GM19372 (cell line): Measurements from ENCODE around the gene SCAF4.

Experiments
- ATAC-seq: cut with Tn5 transposase; IDR thresholded peaks from one replicate; pipeline ENCODE4 v1.9.1; 2021; ENCODE audit warnings: mild to moderate bottlenecking, low read depth, moderate library complexity; ENCODE audit not compliant: unreplicated experiment

Gene SCAF4

DNA sequence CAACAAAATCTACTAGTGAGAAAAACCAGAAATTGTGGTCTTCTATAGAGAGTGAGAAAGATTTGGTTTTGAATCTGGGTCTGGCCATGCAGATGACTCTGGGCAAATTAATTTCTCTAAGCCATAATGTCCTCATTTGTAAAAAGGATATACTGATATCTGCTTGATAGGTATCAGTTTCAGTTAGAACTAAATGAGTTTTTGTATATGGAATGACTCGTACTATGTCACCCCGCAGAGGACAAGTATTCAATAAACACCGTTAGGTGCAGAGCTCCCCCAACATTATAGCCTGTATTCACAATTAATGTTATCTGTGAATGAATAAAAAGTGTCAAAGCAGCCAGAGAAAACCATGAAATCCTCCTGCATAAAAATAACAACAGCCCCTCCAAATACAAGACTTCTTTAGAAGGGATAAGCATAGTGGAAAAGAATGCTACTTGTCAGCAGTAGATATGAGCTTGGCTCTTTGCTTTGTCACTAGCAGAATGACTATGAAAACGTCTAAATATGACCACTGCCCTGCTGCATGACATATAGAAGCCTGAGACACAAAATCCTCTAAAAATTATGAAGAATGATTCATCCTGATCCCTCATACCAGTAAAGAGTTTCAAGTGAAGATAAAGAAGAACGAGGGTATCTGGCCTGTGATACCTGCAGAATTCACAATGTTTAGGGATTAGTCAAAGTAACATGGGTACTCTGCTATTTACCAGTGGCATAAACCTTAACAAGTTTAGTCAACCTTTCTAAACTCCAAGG lies 17.8 kb downstream of the SCAF4 start:
- ATAC-seq: no peak

DNA sequence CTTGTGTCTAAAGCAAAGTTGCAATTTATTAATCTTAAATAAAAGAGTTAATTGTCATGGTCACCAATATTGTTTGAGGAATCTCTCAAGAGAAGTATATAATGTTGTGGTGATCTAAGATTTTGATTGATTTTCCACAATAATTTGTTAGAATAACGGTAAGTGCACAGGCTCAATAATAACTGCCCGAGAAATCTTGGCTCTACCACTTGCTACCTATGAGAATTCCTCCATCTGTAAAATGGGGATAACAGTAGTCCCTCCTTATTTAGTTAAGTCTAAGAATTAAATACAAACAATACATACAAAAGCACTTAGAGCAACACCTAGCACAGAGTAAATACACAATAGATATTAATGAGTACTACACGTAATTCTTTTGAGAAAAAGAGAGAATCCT lies 18.8 kb downstream of the SCAF4 start:
- no peak for ATAC-seq

- ATAC-seq: no peak
Measured at GRCh38 chr21:31711745-31712285, 20.1 kb downstream of the SCAF4 start.

DNA sequence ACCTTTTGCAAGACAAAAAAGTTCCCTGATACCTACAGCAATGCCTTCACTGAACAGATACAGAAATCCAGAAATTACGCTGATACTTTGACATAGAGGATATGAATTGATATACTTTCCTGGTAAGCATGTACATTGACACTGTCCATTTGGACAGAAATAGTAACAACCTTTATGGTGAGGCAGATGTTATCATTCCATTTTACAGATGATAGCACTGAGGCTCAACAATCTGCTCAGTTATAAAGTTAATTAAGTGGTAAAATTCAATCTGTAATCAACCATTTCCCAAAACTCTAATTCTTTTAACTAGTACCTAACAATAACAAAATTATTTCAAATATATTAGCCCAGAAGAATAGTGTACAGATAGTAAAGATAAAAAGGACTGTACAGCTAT lies 20.6 kb downstream of the SCAF4 start:
- ATAC-seq: no peak

DNA sequence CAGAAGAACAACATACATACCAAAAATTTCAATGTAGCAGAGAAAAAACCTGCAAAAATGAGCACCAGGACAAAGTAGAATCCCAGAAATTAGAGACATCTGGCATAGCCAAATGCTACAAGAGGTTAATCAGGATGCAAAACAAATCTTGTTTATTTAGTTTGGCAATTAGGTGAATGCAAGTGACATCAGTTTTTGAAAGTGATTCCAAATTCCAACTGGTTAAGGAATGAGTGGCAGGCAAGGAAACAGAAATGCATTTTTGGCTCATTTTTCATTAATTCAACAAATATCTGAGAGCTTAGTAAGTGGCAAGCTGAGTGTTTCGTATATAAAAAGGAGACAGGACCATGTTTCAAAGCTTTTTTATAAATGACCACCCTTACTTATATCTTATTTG lies 21.3 kb downstream of the SCAF4 start:
- ATAC-seq: no peak

- no peak for ATAC-seq
Measured at GRCh38 chr21:31708541-31708940, 23.4 kb downstream of the SCAF4 start.

DNA sequence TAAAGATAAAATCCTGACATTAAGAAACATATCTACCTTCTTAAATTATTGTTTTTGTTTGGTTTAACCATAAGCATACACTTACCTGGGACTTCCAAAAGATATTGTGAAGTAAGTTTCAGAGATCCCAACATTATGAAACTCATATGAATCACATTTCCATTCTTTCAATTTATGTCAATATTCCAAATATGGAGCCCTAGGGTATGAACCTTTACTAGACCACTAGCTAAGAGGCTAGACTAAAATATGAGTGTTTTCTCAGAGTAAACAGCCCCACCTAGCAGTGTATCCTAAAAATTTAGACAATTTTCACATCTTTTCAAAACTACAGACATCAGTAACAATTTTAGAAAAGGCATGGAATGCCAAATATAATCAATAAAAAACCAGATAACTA lies 24.4 kb downstream of the SCAF4 start:
- no peak for ATAC-seq

DNA sequence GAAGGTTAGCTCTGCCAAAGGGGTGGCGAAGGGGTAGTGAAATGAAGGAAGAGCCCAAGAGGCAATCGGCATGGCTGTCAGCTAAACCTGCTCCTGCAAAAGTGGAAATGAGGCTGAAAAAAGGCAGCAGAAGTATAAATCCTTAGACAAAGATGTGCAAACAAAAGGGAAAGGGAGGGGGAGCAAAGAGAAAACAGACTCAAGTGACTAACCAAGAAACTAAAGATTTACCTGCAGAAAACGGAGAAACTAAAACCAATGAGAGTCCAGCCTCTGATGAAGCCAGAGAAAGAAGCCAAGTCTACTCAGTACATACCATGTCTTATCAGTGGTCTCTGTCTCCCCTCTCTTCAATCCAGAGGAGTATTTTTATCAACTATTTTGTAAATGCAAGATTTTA lies 25.4 kb downstream of the SCAF4 start:
- no peak for ATAC-seq

DNA sequence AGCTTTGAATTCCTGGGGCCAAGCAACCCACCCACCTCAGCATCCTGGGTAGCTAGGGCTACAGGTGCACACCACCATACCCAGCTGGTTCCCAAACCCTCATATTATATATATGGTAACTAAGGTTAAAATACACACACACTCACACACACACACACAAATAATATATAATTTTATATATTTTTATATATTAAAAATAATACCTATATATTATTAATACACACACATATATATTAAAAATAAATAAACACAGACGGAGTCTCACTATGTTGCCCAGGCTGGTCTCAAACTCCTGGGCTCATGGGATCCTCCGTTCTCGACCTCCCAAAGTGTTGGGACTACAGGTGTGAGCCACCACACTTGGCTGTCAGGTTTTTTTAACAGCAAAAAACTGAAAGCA lies 31.9 kb downstream of the SCAF4 start:
- ATAC-seq: no peak

DNA sequence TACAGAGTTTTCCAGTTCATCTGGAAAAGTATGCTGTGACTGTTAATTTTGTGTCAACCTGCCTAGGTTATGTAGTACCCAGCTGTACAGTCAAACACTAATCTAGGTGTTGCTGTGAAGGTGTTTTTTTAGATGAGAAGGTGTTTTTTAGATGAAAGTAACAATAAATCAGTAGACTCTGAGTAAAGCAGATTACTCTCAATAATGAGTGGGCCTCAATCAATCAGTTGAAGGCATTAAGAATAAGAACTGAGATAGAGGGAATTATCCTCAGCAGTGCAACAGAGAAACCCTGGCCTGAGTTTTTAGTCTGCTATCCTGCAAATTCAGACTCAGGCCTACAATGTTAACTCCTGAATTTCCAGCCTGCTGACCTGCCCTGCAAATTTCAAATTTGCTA lies 33.5 kb downstream of the SCAF4 start:
- ATAC-seq: no peak

- no peak for ATAC-seq
Measured at GRCh38 chr21:31696424-31696823, 35.5 kb downstream of the SCAF4 start.

GRCh38 chr21:31693222-31693621 lies 38.7 kb downstream of the SCAF4 start:
- no peak for ATAC-seq

DNA sequence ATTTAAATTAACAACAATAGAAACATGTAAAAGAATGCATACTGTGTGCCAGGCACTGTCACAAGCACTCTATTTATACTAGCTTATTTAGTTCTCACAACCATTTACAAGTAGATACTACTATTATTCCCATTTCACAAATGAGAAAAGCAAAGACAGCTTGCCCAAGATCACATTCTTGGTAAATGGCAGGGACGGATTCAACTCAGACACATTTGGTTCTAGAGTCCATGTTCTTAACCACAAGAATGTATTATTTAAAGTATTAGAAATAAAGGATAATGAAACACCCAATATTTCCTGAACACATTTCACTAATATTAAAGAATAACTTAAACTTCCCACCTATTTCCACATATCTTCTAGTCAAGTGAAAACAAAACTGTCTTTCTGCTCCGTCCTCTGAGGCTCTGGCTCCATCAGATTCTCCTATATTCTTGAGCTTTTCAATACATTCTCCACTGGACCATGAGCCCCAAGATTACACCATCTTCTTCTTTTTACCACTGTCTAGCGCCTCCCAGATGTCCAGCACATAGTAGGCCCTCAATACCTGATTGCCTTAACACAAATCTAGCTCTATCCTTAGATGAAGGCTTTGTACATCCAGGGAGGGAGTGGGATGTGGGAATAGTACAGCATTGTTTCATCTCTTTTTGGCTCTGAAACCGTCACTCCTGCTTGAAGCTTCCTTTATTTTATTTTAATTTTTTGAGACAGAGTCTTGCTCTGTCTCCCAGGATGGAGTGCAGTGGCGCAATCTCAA lies 43.1 kb downstream of the SCAF4 start:
- no peak for ATAC-seq

DNA sequence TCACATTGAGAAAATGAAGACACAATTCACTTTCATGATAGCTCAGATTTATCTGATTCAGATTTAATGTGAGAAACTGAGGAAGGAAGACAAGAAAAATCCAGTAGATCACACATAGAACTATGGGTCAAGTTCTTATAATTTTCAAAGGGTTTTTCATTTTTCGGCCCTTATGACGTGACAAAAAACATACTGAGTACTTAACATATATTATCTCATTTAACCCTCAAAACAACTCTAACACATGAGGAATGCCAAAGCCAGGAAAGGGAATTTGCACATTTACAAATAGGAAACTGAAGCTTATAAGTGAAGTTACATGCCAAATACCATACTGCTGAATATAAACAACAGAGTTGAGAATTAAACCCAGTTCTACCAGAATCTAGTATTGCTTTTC lies 44.8 kb downstream of the SCAF4 start:
- ATAC-seq: no peak

DNA sequence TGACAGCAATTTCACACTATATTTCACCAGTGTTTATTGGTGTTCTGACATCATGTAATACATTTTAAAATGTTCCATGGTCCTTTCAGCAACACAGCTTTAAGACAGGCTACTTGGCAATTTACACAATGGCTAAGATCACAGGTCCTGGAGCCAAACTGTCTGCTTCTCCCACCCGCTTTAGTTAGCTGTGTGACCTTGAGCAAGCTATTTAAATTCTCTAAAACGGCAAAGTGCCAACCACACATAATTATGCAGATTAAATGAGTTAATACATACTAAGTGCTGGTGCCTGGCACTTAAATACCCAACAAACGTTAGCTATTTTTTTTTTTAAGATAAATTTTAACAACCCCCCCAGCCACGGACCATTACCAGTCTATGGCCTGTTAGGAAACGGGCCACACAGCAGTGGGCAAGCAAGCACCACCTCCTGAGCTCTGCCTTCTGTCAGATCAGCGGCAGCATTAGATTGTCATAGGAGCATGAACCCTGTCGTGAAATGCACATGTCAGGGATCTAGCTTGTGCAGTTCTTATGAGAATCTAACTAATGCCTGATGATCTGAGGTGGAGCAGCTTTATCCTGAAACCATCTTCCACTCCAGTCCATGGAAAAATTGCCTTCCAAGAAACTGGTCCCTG lies 45.5 kb downstream of the SCAF4 start:
- ATAC-seq: no peak

GRCh38 chr21:31684918-31685317 lies 47.0 kb downstream of the SCAF4 start:
- no peak for ATAC-seq

GRCh38 chr21:31683029-31683428 lies 48.9 kb downstream of the SCAF4 start:
- ATAC-seq: no peak

- no peak for ATAC-seq
Measured at GRCh38 chr21:31682620-31683019, 49.3 kb downstream of the SCAF4 start.

- no peak for ATAC-seq
Measured at GRCh38 chr21:31678478-31678877, 53.4 kb downstream of the SCAF4 start.

DNA sequence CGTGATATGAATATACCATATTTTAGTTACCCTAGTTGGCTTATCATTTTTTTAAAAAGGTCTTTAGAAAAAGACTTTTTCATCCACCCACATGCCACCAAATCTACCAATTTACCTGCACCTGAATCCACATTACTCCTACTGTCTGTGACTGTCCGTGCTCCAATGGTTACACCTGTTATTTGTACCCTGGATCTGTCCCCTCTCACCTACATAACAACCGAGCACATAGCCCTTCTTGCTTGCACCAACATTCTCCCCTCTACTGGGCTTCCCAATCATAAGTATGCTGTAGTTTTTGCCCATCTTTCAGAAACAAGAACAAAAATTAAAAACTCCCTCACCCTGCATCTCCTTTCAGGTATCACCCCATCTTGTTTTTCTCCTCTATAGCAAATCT lies 54.9 kb downstream of the SCAF4 start:
- ATAC-seq: no peak

- no peak for ATAC-seq
Measured at GRCh38 chr21:31675960-31676359, 56.0 kb downstream of the SCAF4 start.
